Cerebellar cortex (tissue), 1 donor: Measurements from ENCODE around the gene NTN1.
"Not testable (repeated sequence)": the region's sequence is repeated elsewhere in the genome, so short reads cannot be mapped to it uniquely, and the experiment has no call there.

Source experiments
- DNase-seq: peaks from one replicate; pipeline ENCODE4 v3.0.0-alpha.2; 2015; ENCODE audit warnings: low spot score

Gene NTN1

GRCh38 chr17:9244066-9245052 is 223.0 kb downstream of the NTN1 start:
- peak; percentile 14 for DNase-seq

GRCh38 chr17:9247401-9247938 is 226.2 kb downstream of the NTN1 start:
- peak; percentile 18 for DNase-seq

DNA sequence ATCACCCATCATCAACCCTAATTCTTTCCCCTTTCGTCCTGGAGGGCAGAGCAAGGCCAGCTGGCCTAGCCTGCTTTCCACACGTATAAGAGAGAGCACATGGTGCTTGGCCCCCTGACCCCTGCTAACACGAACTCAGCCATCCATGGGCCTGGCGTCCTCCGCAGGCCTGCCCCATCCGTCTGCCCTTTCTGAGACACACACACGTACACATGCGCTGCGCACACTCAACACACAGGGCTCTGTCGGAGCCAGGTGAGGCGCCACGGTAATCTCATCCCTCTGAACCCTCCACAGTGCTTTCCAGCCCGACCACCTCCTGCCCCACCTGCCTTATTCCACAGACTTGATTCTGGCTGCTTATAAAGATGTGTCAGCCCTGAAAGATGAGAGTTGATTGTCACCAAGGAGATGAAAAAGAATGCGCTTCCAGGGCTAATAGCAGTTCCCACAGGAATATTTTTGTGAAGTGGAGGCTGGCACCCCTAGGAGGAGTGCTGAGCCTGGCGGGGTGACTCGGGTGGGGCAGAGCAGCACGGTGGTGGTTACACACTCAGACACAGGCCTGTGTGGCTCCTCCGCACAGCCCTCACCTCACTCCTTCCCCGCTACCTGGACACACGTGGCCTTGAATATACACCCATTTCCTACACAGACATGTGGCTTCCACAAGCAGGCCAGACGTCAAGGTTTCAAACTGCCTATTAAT is 228.1 kb downstream of the NTN1 start:
- no peak for DNase-seq

GRCh38 chr17:9251273-9251672 is 230.0 kb downstream of the NTN1 start:
- DNase-seq, result no peak

- no peak for DNase-seq
Observed at GRCh38 chr17:9253308-9253707, 232.0 kb downstream of the NTN1 start.

DNA sequence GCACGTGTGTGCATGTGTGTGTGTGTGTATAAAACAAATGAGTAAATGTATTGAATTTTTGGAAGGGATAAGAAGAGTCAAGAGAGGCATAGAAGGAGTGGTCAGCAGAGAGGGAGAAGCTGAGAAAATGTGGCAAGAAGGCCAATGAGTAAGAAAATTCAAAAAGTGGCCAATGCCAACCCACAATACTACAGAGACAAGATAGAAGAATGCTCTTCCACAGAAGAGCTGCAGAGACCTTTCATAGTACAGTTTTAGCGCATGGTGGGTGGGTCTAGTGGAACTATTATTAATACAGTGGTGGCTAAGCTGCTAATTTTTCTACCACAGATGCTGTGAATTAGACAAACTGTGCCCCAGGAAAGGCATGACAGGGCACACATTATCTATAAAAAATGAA is 233.5 kb downstream of the NTN1 start:
- no peak for DNase-seq

DNA sequence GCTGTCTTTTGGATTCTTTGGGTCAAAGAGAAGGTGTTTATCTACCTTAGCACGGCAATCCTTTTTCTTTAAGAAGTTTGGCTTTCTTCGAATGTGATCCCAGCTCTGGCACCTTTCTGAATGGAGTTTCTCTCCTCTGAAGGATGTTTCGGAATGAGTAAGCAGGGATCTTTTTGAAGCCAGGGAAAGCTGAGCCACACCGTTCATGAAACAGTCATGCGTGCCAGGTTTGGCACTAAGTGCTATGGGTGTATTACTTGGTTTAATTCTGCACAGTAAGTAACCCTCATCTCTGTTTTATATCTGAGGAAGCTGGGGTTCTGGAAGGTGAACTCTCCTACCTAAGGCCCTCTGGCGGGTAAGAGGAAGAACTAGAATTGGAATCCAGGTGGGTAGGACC is 234.5 kb downstream of the NTN1 start:
- DNase-seq, result no peak

GRCh38 chr17:9256361-9256750 is 235.0 kb downstream of the NTN1 start:
- no peak for DNase-seq

DNA sequence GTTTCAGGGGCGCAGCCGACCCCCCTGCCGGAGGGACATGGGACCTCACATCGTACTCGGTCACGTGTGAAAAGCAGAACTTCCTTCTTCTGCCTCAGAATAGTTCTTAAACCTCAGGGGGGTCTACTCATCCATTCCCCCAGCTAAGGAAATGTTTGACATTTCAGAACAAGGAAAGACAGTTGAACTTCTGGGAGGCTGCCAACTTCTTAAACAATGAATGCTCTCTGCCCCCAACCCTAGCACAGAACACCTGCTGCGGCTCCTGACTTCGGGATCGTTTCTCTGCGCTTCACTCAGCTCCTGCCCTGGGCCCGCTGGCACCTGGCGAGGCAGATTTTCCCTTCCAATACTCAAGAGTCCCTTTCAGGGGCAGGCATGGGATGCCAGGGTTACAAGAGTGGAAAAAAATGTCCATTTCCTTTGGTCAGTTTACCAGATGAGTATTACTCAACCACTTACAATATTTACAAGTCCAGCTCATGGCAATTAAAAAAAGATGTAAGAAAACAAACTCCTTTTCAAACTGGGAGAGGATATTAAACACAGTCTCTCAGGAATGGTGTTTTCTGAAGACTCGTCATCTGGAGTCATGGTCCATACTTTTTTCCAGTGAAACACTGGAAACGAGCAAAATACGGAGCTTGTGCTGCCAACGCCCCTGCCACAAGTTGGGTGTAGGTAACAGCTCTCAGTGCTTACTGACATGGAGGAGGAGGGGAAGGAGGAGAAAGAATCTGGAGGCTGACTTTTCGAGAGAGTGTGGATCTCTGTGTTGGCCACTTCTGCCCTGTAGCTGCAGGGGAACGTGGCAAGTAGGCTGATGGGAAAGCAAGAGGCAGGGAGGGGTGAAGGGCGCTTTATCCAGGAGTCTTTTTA is 235.7 kb downstream of the NTN1 start:
- no peak for DNase-seq

GRCh38 chr17:9257630-9257965 is 236.3 kb downstream of the NTN1 start:
- not testable (repeated sequence) for DNase-seq

GRCh38 chr17:9258115-9259015 is 237.1 kb downstream of the NTN1 start:
- DNase-seq, result no peak

GRCh38 chr17:9259419-9259818 is 238.1 kb downstream of the NTN1 start:
- no peak for DNase-seq

GRCh38 chr17:9261081-9262012 is 240.0 kb downstream of the NTN1 start:
- no peak for DNase-seq

DNA sequence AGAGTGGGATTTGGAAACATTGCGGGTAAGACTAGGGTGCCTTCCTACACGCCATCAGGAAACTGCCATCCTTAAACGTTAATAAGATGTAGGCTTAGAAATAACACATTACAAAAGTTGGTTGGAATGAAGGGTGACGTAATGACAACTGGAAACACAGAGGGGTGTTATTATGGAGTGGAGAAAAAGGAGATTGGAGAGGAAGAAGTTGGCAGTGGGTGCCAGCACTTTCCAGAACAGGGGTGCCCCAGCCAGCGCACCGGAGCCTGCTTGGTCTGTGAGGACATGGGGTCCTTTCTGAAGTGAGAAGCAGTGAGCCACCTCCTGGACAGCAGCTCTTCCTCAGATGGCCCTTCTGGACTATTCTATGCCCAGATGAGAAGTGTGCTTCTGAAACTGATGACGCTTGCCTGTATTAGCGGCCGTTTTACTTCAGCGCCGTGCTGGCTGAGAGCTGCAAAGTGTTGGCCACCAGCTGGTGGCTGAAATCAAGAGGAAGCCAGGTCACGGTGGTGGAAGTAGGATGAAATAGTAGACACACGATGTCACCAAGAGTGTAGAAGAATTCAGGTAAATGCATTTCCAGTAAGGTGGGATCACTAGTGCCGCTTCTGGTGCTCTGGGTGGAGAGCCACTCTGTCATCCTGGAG is 244.8 kb downstream of the NTN1 start:
- DNase-seq, result no peak

GRCh38 chr17:9266697-9267117 is 245.4 kb downstream of the NTN1 start:
- no peak for DNase-seq

DNA sequence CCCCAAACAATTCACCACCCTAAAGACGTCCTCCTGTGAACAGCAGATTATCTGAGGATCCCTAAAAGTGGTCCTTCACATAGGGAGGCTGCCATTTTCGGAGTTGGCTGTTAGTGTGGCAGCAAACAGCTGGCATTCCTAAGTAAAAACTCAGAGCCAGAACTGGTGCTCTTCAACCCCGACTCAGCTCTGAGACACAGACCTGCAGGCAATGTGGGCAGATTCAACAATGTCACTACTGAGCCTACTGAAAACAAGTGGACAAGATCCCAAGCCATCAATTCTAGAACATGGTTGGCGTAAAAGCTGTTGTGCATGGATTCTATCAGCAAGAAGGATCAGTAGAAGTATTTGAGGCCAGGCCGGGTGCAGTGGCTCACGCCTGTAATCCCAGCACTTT is 247.2 kb downstream of the NTN1 start:
- no peak for DNase-seq

- DNase-seq, result no peak
Observed at GRCh38 chr17:9269350-9270035, 248.2 kb downstream of the NTN1 start.

DNA sequence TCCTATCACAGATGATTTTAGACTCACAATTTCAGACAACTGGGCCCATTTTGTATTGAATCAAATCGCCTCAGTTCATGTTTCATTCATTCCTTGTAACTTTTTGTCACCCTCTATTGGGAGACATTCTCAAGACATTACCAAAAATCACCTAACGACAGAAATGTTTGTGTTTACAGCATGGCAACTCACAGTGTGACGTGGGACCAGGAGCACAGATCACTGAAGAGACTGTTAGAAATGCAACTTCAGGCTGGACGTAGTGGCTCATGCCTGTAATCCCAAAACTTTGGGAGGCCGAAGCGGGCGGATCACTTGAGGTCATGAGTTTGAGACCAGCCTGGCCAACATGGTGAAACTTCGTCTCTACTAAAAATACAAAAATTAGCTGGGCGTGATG is 249.6 kb downstream of the NTN1 start:
- no peak for DNase-seq

- no peak for DNase-seq
Observed at GRCh38 chr17:9271989-9272388, 250.7 kb downstream of the NTN1 start.
